Activated CD4-positive, alpha-beta memory T cell treated with anti-CD3 and anti-CD28 coated beads, Interleukin-2, amount 10 ng/mL, durations not matched to agents 7 days and 5 days (primary cell): ENCODE measurements around the gene TTC23L. TPM values are rescaled to one million over a fixed set of nuclear protein-coding genes. Genes with fewer than 3 reads are reported as not detected.

Experiments
- CTCF ChIA-PET: fragments of 350-600 bp; sonication (Branson Sonifier 250); formaldehyde crosslinking; loops from one replicate; lab custom pipeline; 2021; ENCODE audit warnings: antibody characterized with exemption, inconsistent platforms; lab: Charles Lee
- POLR2A ChIA-PET: fragments of 350-600 bp; sonication (Branson Sonifier 250); formaldehyde crosslinking; loops from one replicate; lab custom pipeline; 2021; ENCODE audit warnings: antibody characterized with exemption; lab: Charles Lee
- DNase-seq: peaks from one replicate; pipeline ENCODE4 v3.0.0-alpha.2; 2020
- H3K27ac Mint-ChIP-seq: one replicate; pipeline ENCODE4 v1.8.0; 2021; ENCODE audit warnings: mild to moderate bottlenecking, mixed read lengths
- H3K27me3 Mint-ChIP-seq: one replicate; pipeline ENCODE4 v1.8.0; 2021; ENCODE audit warnings: mixed read lengths
- H3K36me3 Mint-ChIP-seq: one replicate; pipeline ENCODE4 v1.8.0; 2021; ENCODE audit warnings: low read depth, mixed read lengths
- H3K4me1 Mint-ChIP-seq: one replicate; pipeline ENCODE4 v1.8.0; 2021; ENCODE audit warnings: mixed read lengths
- H3K4me3 Mint-ChIP-seq: one replicate; pipeline ENCODE4 v1.8.0; 2021; ENCODE audit warnings: mild to moderate bottlenecking, mixed read lengths
- H3K9me3 Mint-ChIP-seq: one replicate; pipeline ENCODE4 v1.8.0; 2021; ENCODE audit warnings: mixed read lengths
- total RNA-seq, 2 experiments: library from RNA; stranded (reverse); gene quantifications; one replicate each; pipeline ENCODE4 v1.2.3, GENCODE V29; 2021

TTC23L gene
- total RNA-seq, 2 experiments from 2014 or later, result not detected

DNA sequence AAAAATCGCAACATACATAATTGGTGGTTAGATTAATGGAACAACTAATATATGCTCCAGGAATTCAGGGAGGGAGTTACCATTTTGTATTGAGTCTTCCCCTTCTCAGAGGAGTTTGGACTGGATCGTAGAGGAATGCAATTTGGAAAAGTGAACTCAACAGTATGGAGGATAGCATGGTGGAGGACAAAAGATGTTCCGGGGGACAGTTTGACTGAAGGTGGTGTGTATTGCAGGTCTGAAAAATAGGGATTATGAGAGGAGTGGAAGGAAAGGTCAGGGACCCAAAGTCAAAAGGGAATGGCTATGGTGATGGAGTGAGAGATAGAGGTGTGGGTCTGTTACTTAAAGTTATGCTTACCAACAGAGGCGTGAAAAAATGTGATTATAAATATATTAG is 91.9 kb downstream of the TTC23L start:
- Mint-ChIP-seq H3K4me1 (peaks cover 30% of the 10 kb centered on the region), H3K27ac (peak overlapping the region; percentile 91), H3K36me3 (peaks cover 25% of the 10 kb centered on the region), H3K9me3 (no peaks in the 10 kb centered on the region), H3K27me3 (no peaks in the 10 kb centered on the region), H3K4me3 (peak overlapping the region; percentile 98)
- ChIA-PET POLR2A (interaction anchor here (1.1 to 5.6 kb wide), 2 partner anchors 16 to 924 kb away, joined by 3 to 200 read pairs; partner anchors contain the start of genes BRIX1 and RAD1), CTCF (interaction anchor here (3.1 kb wide), 1 partner anchor 14 kb away, joined by 39 read pairs; the partner anchor contains the start of genes BRIX1 and RAD1)
- DNase-seq, result no peak

DNA sequence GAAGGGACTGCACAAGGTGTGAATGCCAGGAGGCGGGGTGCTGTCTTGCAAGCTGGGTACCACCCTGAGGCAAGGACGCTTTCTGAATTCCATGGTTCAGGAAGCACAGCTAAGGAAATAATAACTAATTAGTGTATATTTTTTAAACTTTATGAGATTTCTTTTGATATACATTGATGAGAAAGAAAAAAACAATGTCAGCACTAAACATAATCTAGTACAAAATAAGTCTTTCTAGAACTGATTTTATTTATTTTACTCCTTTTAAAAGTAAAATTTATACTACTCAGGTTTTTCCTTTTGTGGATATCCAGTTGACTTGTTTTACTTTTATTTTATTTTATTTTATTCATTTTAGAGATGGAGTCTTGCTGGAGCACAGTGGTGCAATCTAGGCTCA is 94.0 kb downstream of the TTC23L start:
- Mint-ChIP-seq H3K27ac (no peak overlapping the region), H3K36me3 (peaks cover 25% of the 10 kb centered on the region), H3K9me3 (no peaks in the 10 kb centered on the region), H3K27me3 (no peaks in the 10 kb centered on the region), H3K4me1 (peaks cover 30% of the 10 kb centered on the region), H3K4me3 (no peak overlapping the region)
- POLR2A ChIA-PET, result interaction anchor here (0.6 to 5.6 kb wide), 2 partner anchors 18 kb away, joined by 3 to 200 read pairs; partner anchors contain the start of genes BRIX1 and RAD1
- no peak for DNase-seq
- CTCF ChIA-PET, result no interaction called here

DNA sequence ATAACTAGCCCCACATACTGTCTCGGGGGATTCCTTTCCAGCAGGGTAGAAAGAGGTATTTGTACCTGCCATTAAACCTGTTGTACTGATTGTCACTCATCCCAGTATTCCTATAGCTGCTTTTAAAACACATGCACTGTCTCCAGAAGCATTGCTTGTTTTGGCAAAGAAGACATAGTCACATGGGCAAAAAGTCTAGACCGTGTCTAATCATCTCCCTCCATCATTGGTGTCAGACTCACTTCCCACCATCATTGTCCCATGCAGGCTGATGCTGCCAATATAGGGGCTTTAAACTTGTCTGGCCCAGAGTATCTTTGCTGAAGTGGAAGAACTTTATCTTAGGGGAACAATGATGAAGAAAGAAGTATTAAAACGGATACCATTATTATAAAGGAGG is 103.0 kb downstream of the TTC23L start:
- no peaks in the 10 kb centered on the region for H3K4me1 Mint-ChIP-seq
- DNase-seq, result no peak
- POLR2A ChIA-PET, result no interaction called here
- CTCF ChIA-PET, result interaction anchor here (1.8 kb wide), 1 partner anchor 27 kb away, joined by 4 read pairs; the partner anchor contains the start of gene RAD1
- no peaks in the 10 kb centered on the region for H3K27me3 Mint-ChIP-seq
- H3K27ac Mint-ChIP-seq, result no peak overlapping the region
- H3K36me3 Mint-ChIP-seq, result peaks cover 46% of the 10 kb centered on the region
- no peak overlapping the region for H3K4me3 Mint-ChIP-seq
- H3K9me3 Mint-ChIP-seq, result no peaks in the 10 kb centered on the region

DNA sequence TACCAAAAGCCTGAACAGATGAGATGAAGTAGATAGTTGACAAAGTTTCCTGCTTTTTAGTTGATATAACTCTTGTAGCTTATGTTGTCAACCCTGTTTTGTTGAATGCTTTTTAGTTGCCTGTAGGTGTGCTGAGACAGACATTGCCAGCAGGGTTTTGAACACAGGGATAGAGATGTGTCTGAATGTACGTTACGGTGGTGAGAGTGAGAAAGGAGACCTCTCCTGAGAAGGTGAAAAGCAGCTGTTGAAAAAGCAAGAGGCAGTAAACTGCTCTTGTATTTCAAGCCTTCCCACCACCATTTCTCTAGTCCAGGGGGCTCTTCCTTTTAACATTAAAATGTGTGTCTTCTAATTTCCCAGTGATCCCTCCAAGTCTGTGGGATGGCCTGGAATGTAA is 105.1 kb downstream of the TTC23L start:
- no peaks in the 10 kb centered on the region for H3K9me3 Mint-ChIP-seq
- H3K36me3 Mint-ChIP-seq, result peaks cover 41% of the 10 kb centered on the region
- no peak for DNase-seq
- no peak overlapping the region for H3K4me3 Mint-ChIP-seq
- ChIA-PET POLR2A (interaction anchor here (0.9 to 1.8 kb wide), 2 partner anchors 10 to 14 kb away, joined by 4 to 6 read pairs; partner anchors contain the start of gene DNAJC21), CTCF (no interaction called here)
- no peak overlapping the region for H3K27ac Mint-ChIP-seq
- H3K27me3 Mint-ChIP-seq, result no peaks in the 10 kb centered on the region
- no peaks in the 10 kb centered on the region for H3K4me1 Mint-ChIP-seq

DNA sequence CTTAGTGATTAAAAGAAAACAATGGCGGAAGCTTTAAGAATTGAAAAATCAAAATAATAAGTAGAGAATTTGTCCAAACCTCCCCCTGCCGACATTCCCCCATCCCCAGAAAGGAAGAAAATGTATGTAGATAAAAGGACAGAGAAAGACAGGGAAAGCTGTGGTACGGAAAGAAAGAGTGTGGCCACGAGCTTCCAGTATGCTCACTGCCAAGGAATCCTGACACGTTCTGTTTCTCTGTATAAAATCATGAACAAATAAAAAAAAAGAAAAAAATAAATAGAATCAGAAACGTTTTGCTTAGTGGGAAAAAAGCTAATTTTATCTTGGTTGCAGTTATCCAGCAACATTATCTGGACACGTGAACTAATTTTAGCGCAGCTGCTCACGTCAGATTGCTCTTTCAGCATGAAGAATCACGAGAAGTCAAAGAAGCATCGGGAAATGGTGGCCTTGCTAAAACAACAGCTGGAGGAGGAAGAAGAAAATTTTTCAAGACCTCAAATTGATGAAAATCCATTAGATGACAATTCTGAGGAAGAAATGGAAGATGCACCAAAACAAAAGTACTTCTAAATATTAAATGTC is 105.6 kb downstream of the TTC23L start:
- H3K4me3 Mint-ChIP-seq, result no peak overlapping the region
- H3K9me3 Mint-ChIP-seq, result no peaks in the 10 kb centered on the region
- no peaks in the 10 kb centered on the region for H3K27me3 Mint-ChIP-seq
- DNase-seq, result no peak
- no peaks in the 10 kb centered on the region for H3K4me1 Mint-ChIP-seq
- POLR2A ChIA-PET, result interaction anchor here (0.9 to 1.8 kb wide), 2 partner anchors 10 to 15 kb away, joined by 4 to 6 read pairs; partner anchors contain the start of gene DNAJC21
- H3K36me3 Mint-ChIP-seq, result peaks cover 46% of the 10 kb centered on the region
- CTCF ChIA-PET, result no interaction called here
- H3K27ac Mint-ChIP-seq, result no peak overlapping the region

Other genes with a start within 250 kb of the TTC23L start
- 1 to 10 TPM in 1 of 2 experiments, under 1 TPM in 1; 0.76 to 1.0 TPM for gene RAI14, start 182.8 kb upstream of the TTC23L start, total RNA-seq
- gene RAD1, start 76.3 kb downstream of the TTC23L start, total RNA-seq, result 10 to 100 TPM; 27.5 to 29.2 TPM
- gene BRIX1, start 76.5 kb downstream of the TTC23L start, total RNA-seq, result 10 to 100 TPM; 33.0 to 36.0 TPM
- 10 to 100 TPM; 53.8 to 56.8 TPM for gene DNAJC21, start 90.4 kb downstream of the TTC23L start, total RNA-seq
- gene AGXT2, start 208.8 kb downstream of the TTC23L start, total RNA-seq, result not detected